AG09319 (cell line): ENCODE measurements around the gene TPCN1.

Source experiments
- DNase-seq: peaks from one replicate; pipeline ENCODE4 v3.0.0-alpha.2; 2010; ENCODE audit warnings: low read depth; ENCODE audit errors: extremely low read depth
- TF ChIP-seq, protein P1 (sequence below): IDR thresholded peaks from 2 replicates; pipeline ENCODE4 v1.5.1; 2011; ENCODE audit warnings: low read depth, mild to moderate bottlenecking, inconsistent platforms, low read length, moderate library complexity

TPCN1 gene

DNA sequence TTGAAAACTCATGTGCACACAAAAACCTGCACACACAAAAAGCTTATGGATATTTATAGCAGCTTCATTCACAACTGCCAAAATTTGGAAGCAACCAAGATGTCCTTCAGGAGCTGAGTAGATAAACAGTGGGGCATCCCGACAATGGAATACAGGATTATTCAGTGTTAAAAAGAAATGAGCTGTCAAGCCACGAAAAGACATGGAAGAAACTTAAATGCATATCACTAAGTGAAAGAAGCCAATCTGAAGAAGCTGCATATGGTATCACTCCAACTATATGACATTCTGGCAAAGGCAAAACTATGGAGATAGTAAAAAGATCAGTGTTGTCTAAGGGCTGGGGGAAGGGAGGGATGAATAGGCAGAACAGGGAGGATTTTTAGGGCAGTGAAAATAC lies 5.2 kb upstream of the TPCN1 start:
- TF ChIP-seq, protein P1, sequence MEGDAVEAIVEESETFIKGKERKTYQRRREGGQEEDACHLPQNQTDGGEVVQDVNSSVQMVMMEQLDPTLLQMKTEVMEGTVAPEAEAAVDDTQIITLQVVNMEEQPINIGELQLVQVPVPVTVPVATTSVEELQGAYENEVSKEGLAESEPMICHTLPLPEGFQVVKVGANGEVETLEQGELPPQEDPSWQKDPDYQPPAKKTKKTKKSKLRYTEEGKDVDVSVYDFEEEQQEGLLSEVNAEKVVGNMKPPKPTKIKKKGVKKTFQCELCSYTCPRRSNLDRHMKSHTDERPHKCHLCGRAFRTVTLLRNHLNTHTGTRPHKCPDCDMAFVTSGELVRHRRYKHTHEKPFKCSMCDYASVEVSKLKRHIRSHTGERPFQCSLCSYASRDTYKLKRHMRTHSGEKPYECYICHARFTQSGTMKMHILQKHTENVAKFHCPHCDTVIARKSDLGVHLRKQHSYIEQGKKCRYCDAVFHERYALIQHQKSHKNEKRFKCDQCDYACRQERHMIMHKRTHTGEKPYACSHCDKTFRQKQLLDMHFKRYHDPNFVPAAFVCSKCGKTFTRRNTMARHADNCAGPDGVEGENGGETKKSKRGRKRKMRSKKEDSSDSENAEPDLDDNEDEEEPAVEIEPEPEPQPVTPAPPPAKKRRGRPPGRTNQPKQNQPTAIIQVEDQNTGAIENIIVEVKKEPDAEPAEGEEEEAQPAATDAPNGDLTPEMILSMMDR = no peak
- DNase-seq = no peak

DNA sequence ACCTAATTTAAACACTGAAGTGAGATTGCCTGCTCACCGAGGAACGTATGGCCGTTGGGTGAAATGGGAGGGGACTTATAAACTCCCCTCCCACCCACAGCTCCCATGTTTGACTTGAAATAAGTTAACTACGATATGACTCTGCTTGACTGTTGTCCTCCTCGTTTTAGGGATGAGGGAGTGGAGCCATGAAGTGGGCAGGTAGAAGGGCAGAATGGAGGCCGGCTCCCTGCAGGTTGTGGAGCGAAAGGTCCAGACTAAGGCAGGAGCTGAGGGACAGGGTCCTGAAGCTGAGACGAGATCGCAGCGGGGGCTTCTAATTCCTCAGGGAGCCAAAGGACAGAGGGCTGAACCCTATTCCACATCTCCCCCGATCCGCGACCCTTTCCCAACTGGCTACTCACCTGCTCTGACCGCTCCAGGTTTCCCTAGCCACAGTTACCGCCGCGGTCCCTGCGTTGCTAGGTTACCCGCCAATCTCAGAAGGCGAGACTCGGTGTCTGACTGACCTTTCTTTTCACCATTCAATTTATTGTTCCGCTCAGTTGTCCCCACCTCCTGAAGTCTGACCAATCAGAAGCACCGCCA lies 577 bp upstream of the TPCN1 start:
- TF ChIP-seq, protein P1 = no peak
- no peak for DNase-seq

DNA sequence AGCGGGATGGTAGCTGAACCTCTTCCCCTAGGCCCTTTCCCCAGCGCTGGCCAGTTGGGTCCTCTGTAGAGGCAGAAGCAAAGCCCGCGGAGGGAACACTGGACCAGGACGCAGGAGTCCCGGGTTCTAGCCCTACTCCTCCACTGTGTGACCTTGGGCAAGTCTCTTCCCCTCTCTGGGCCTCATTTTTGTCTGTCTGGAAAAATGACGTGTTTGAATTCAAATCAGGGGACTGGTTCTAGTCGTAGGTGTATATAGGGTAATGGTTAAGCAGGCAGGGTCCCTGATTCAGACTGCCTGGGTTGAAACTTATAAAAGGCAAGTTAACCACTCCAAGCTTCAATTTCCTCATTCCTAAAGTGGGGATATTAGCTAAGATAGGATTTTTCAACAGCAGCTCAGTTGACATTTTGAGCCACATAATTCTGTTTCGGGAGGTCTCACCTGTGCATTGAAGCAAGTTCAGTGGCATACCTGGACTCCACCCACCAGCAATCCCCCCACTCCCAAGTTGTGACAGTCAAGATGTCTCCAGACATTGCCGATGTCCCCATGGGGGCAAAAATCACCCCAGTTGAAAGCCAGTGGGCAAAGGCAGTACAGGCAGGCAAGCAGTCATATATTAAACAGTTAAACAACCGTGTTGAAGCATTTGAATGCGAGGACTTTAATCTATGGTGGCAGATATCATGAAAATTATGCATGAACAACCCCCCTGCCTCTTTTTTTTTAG lies 899 bp downstream of the TPCN1 start:
- TF ChIP-seq, protein P1 = no peak
- DNase-seq = no peak

DNA sequence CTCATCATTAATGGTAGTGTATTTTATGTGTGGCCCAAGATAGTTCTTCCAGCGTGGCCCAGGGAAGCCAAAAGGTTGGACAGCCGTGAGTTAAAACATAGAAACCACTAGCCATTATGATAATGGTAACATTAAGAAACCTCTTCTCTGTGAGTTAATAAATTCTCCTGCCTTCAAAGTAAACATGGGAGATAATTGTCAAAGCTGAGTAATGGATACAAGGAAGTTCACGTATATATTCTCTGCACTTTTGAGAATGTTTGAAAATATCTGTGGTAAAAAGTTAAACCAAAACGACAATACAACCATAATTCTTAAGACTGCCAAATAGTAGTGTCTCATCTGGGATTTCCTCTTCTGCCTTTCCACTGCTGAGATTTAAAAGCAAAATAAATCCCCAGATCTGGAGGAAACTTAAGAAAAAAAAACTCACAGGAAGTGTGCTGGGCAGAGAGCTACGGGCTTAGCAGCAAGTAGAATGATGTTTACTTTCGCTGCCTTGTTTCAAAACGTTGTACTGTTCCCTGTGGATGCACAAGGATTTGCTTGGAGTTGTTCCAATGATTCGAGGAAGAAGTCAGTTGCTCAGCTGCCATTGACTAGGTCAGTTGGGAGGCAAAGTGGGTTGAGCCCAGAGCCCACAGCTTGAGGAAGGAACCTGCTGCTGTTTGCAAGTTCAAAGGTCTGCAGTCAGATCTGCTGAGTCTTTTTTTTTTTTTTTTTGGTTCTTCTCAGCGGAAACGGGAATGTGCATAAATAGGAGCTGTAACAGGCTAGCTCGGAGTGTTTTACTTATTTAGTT lies 1.7 kb downstream of the TPCN1 start:
- DNase-seq = peak; percentile 75
- TF ChIP-seq, protein P1 = no peak

DNA sequence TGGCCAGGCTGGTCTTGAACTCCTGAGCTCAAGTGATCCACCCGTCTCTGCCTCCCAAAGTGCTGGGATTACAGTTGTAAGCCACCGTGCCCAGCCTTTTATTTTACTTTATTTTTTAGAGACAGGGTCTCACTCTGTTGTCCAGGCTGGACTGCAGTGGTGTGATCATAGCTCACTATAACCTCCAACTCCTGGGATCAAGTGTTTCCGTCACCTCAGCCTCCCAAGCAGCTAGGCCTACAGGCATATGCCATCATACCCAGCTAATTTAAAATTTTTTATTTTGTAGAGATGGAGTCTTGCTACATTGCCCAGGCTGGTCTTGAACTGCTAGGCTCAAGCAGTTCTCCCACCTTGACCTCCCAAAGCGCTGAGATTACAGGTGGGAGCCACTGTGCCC lies 3.7 kb downstream of the TPCN1 start:
- TF ChIP-seq, protein P1 = no peak
- no peak for DNase-seq

DNA sequence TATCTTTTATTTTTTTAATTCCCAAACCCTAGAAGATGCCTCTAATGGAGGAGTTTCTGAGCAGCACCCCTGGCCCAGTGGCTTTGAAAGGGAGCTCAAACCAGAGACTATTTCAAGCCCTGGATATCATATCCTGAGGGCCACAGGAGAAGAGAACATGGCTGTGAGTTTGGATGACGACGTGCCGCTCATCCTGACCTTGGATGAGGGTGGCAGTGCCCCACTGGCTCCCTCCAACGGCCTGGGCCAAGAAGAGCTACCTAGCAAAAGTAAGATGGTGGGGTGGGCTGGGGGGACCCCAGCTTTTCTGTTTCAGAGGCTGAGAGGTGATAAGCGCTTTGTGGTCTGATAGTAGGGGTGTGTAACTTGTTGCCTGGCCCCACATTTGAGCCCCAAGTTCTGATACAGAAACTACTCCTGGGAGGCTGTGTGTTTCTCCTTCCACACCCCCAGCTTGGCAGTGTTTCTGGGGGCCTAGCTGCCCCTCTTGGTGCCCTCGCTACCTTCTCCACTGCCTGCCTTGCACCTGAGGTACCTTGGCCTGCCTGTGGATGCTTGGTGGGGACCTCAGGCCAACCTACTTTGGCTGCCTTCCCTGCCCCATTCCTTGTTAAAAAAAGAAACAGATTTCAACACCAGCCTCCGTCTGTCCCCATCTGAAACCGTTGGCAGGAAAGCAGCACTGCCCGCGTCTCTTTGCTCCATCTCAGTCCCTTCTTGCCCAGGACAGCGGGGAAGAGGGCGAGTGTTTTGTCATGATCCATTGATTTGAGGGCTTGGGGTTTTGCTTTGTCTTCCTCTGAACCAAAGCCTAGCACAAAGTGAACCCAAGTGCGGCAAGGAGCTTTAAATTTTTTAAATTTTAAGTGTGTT lies 5.7 kb downstream of the TPCN1 start:
- TF ChIP-seq, protein P1 = no peak
- no peak for DNase-seq
